Measurements from ENCODE around the gene GABRA5.

Gene GABRA5

GRCh38 chr15:26937134-26937533, 70.3 kb downstream of the GABRA5 start:
- no peak for ATAC-seq
- no peak for TF ChIP-seq ISL1 (CRISPR knock-in tag; IDR thresholded peaks at IDR 0.05)
- no peak for TF ChIP-seq ZFP30 (CRISPR knock-in tag; IDR thresholded peaks at IDR 0.05)
- no peak for TF ChIP-seq POU6F1 (CRISPR knock-in tag; IDR thresholded peaks at IDR 0.05; ENCODE audit: borderline replicate concordance, low read depth)

GRCh38 chr15:26939398-26939797, 72.5 kb downstream of the GABRA5 start:
- no peak for ATAC-seq
- no peak for TF ChIP-seq TOX (CRISPR knock-in tag; IDR thresholded peaks at IDR 0.05; ENCODE audit: borderline replicate concordance)
- no peak for TF ChIP-seq ESRRG (CRISPR knock-in tag; IDR thresholded peaks at IDR 0.05)
- no peak for TF ChIP-seq OSR1 (CRISPR knock-in tag; IDR thresholded peaks at IDR 0.05)
- TF ChIP-seq PPARA (CRISPR knock-in tag; IDR thresholded peaks at IDR 0.05; ENCODE audit: borderline replicate concordance): no peak
- no peak for TF ChIP-seq ZNF8 (CRISPR knock-in tag; IDR thresholded peaks at IDR 0.05)
- no peak for TF ChIP-seq PATZ1 (CRISPR knock-in tag; IDR thresholded peaks at IDR 0.05; ENCODE audit: borderline replicate concordance)
- no peak for TF ChIP-seq BACH2 (CRISPR knock-in tag; IDR thresholded peaks at IDR 0.05; ENCODE audit: borderline replicate concordance)
- no peak for TF ChIP-seq ZNF565 (CRISPR knock-in tag; conservative IDR thresholded peaks at IDR 0.05; ENCODE audit: low read depth)
- TF ChIP-seq ZFP3 (CRISPR knock-in tag; IDR thresholded peaks at IDR 0.05): no peak
- TF ChIP-seq ZC3H10 (CRISPR knock-in tag; IDR thresholded peaks at IDR 0.05): no peak
- TF ChIP-seq ISL1 (CRISPR knock-in tag; IDR thresholded peaks at IDR 0.05): no peak
- no peak for TF ChIP-seq GLIS3 (CRISPR knock-in tag; IDR thresholded peaks at IDR 0.05)
- TF ChIP-seq CREB5 (CRISPR knock-in tag; IDR thresholded peaks at IDR 0.05; ENCODE audit: low read depth): no peak
- TF ChIP-seq RARB (CRISPR knock-in tag; IDR thresholded peaks at IDR 0.05): no peak
- no peak for TF ChIP-seq ZNF70 (CRISPR knock-in tag; IDR thresholded peaks at IDR 0.05)
- no peak for TF ChIP-seq CSRNP3 (CRISPR knock-in tag; IDR thresholded peaks at IDR 0.05)
- TF ChIP-seq POU6F1 (CRISPR knock-in tag; IDR thresholded peaks at IDR 0.05; ENCODE audit: borderline replicate concordance, low read depth): no peak
- TF ChIP-seq ARNTL (CRISPR knock-in tag; IDR thresholded peaks at IDR 0.05; ENCODE audit: borderline replicate concordance, low read depth): no peak
- no peak for TF ChIP-seq ZFP30 (CRISPR knock-in tag; IDR thresholded peaks at IDR 0.05)
- TF ChIP-seq SNAI2 (CRISPR knock-in tag; IDR thresholded peaks at IDR 0.05): no peak

GRCh38 chr15:26941489-26941888, 74.6 kb downstream of the GABRA5 start:
- no peak for ATAC-seq
- TF ChIP-seq ZFP3 (CRISPR knock-in tag; IDR thresholded peaks at IDR 0.05) (no peak), PATZ1 (CRISPR knock-in tag; IDR thresholded peaks at IDR 0.05; ENCODE audit: borderline replicate concordance) (no peak), SNAI2 (CRISPR knock-in tag; IDR thresholded peaks at IDR 0.05) (no peak), TSHZ2 (CRISPR knock-in tag; IDR thresholded peaks at IDR 0.05) (no peak), POU6F1 (CRISPR knock-in tag; IDR thresholded peaks at IDR 0.05; ENCODE audit: borderline replicate concordance, low read depth) (no peak), CSRNP3 (CRISPR knock-in tag; IDR thresholded peaks at IDR 0.05) (no peak), ZFP30 (CRISPR knock-in tag; IDR thresholded peaks at IDR 0.05) (no peak), CSDC2 (CRISPR knock-in tag; IDR thresholded peaks at IDR 0.05) (no peak), OSR1 (CRISPR knock-in tag; IDR thresholded peaks at IDR 0.05) (no peak)

Measured in SK-N-SH treated with all-trans-retinoic acid at 6 μM for 48 hours (cell line).